GM12878 (cell line): Measurements from ENCODE around the gene SAP130. TPM values are rescaled to one million over a fixed set of nuclear protein-coding genes. Genes with fewer than 3 reads are reported as not detected.

Experiments used
- ATAC-seq: fragments of 200-7000 bp; cut with Tn5 transposase; 3 replicates; pipeline ENCODE4 v1.9.1; 2020; ENCODE audit warnings: mild to moderate bottlenecking, moderate library complexity
- BruUV-seq: library from RNA; stranded (reverse); fragments of 400-500 nt; replicated peaks from 2 replicates; lab custom pipeline; 2021; lab: Mats Ljungman, UMichigan
- CTCF ChIA-PET: fragments of 300-600 bp; sonication (Branson Sonifier 250); formaldehyde crosslinking; extraction: SDS; loops from one replicate; lab custom pipeline; 2021; ENCODE audit warnings: inconsistent platforms; lab: Yijun Ruan, JAX
- POLR2A ChIA-PET: fragments of 350-600 bp; formaldehyde crosslinking; extraction: SDS; loops from one replicate; lab custom pipeline; 2021; ENCODE audit warnings: inconsistent platforms; lab: Charles Lee
- RAD21 ChIA-PET: fragments of 300-600 bp; sonication (Branson Sonifier 250); formaldehyde crosslinking; loops from one replicate; lab custom pipeline; 2023; ENCODE audit warnings: antibody characterized with exemption; ENCODE audit not compliant: unreplicated experiment; lab: Charles Lee
- SMC1A ChIA-PET: fragments of 300-600 bp; sonication (Branson Sonifier 250); formaldehyde crosslinking; loops from one replicate; lab custom pipeline; 2023; ENCODE audit not compliant: unreplicated experiment, uncharacterized antibody; lab: Charles Lee
- DNase-seq: peaks from one replicate; pipeline ENCODE4 v3.0.0-alpha.2; 2011; ENCODE audit warnings: low read depth, low spot score
- FAIRE-seq: peaks from 3 replicates; lab custom pipeline; 2011; peaks lifted over from hg19 to GRCh38; lab: Jason Lieb, UNC
- H2AFZ ChIP-seq: 2 replicates; pipeline ENCODE4 v1.6.0; 2011; ENCODE audit warnings: low read depth, low read length, control low read depth; ENCODE audit not compliant: control insufficient read depth
- H3K27ac ChIP-seq: 2 replicates; pipeline ENCODE4 v1.5.1; 2011; ENCODE audit warnings: control low read depth; ENCODE audit not compliant: control insufficient read depth, insufficient read depth
- H3K27me3 ChIP-seq, 2 experiments: replicated peaks in 1 of 2; 2 replicates each; pipeline versions ENCODE4 v1.6.0 to v1.6.1; 2011; ENCODE audit warnings: low read length in 1 of 2; ENCODE audit not compliant: control insufficient read depth in 2 of 2, insufficient read depth in 2 of 2
- H3K36me3 ChIP-seq, 2 experiments: 2 replicates each; pipeline ENCODE4 v1.5.1; 2011; ENCODE audit warnings: low read length in 1 of 2; ENCODE audit not compliant: control insufficient read depth in 2 of 2, insufficient read depth in 2 of 2
- H3K4me1 ChIP-seq: 2 replicates; pipeline ENCODE4 v1.6.1; 2011; ENCODE audit warnings: mild to moderate bottlenecking, low read length, moderate library complexity, mixed read lengths; ENCODE audit not compliant: control insufficient read depth, insufficient read depth
- H3K4me2 ChIP-seq: 2 replicates; pipeline ENCODE4 v1.6.0; 2011; ENCODE audit warnings: control low read depth; ENCODE audit not compliant: control insufficient read depth, insufficient read depth
- H3K4me3 ChIP-seq: fragments of 200-600 bp; sonication (generic); 2 replicates; pipeline ENCODE4 v1.5.1; 2016
- H3K79me2 ChIP-seq: 2 replicates; pipeline ENCODE4 v1.6.0; 2011; ENCODE audit warnings: low read length; ENCODE audit not compliant: control insufficient read depth, insufficient read depth
- H3K9ac ChIP-seq: 2 replicates; pipeline ENCODE4 v1.8.0; 2011; ENCODE audit warnings: low read length, control low read depth, mixed read lengths; ENCODE audit not compliant: control insufficient read depth, insufficient read depth
- H3K9me3 ChIP-seq: replicated peaks from 3 replicates; pipeline ENCODE4 v1.5.1; 2011; ENCODE audit warnings: mild to moderate bottlenecking, low read length; ENCODE audit not compliant: control insufficient read depth, insufficient read depth
- H4K20me1 ChIP-seq: 2 replicates; pipeline ENCODE4 v1.6.0; 2011; ENCODE audit not compliant: control insufficient read depth, insufficient read depth
- BACH1 ChIP-seq: fragments of 450-650 bp; IDR thresholded peaks from 2 replicates; pipeline ENCODE4 v1.6.1; 2017; ENCODE audit warnings: mild to moderate bottlenecking, borderline replicate concordance
- BCLAF1 ChIP-seq: fragments of 450-650 bp; IDR thresholded peaks from 2 replicates; pipeline ENCODE4 v1.6.1; 2017; ENCODE audit warnings: antibody characterized with exemption, mild to moderate bottlenecking, moderate library complexity
- CBFB ChIP-seq: IDR thresholded peaks from 2 replicates; pipeline ENCODE4 v1.6.1; 2016; ENCODE audit warnings: antibody characterized with exemption, low read depth
- MEF2A ChIP-seq: IDR thresholded peaks from 2 replicates; pipeline ENCODE4 v1.6.1; 2011; ENCODE audit warnings: low read depth, mild to moderate bottlenecking, low read length, moderate library complexity; ENCODE audit not compliant: insufficient read depth
- MYB ChIP-seq: fragments of 150-350 bp; IDR thresholded peaks from 2 replicates; pipeline ENCODE4 v1.6.1; 2014; ENCODE audit warnings: mild to moderate bottlenecking, low read depth, low read length, borderline replicate concordance
- NKRF ChIP-seq: fragments of 450-650 bp; conservative IDR thresholded peaks from 2 replicates; pipeline ENCODE4 v1.6.1; 2017; ENCODE audit warnings: mild to moderate bottlenecking, moderate library complexity
- NR2C2 ChIP-seq: IDR thresholded peaks from 2 replicates; pipeline ENCODE4 v1.6.1; 2011; ENCODE audit warnings: borderline replicate concordance, low read depth; ENCODE audit not compliant: control insufficient read depth, insufficient read length
- PBX3 ChIP-seq: IDR thresholded peaks from 2 replicates; pipeline ENCODE4 v1.6.1; 2011; ENCODE audit warnings: mild to moderate bottlenecking, low read depth, low read length, moderate library complexity; ENCODE audit not compliant: insufficient replicate concordance
- RB1 ChIP-seq: fragments of 450-650 bp; formaldehyde crosslinking; IDR thresholded peaks from 2 replicates; pipeline ENCODE4 v1.6.1; 2017; ENCODE audit warnings: mild to moderate bottlenecking, borderline replicate concordance
- SMAD5 ChIP-seq: IDR thresholded peaks from 2 replicates; pipeline ENCODE4 v1.6.1; 2016; ENCODE audit warnings: antibody characterized with exemption, low read depth
- USF2 ChIP-seq: IDR thresholded peaks from 2 replicates; pipeline ENCODE4 v1.6.1; 2011; ENCODE audit warnings: low read depth, low read length, improper control_type of control experiment, borderline replicate concordance
- YBX1 ChIP-seq: fragments of 450-650 bp; IDR thresholded peaks from 2 replicates; pipeline ENCODE4 v1.6.1; 2016; ENCODE audit warnings: antibody characterized with exemption
- ZNF207 ChIP-seq: fragments of 450-650 bp; IDR thresholded peaks from 2 replicates; pipeline ENCODE4 v1.6.1; 2014; ENCODE audit warnings: antibody characterized with exemption, mild to moderate bottlenecking, borderline replicate concordance
- ZNF274 ChIP-seq: IDR thresholded peaks from one replicate; pipeline ENCODE4 v1.8.0; 2011; ENCODE audit not compliant: insufficient read length, insufficient read depth
- ZNF384 ChIP-seq: IDR thresholded peaks from 2 replicates; pipeline ENCODE4 v1.6.1; 2012; ENCODE audit warnings: low read depth, mild to moderate bottlenecking, low read length, improper control_type of control experiment, borderline replicate concordance
- ZZZ3 ChIP-seq: IDR thresholded peaks from 2 replicates; pipeline ENCODE4 v1.6.1; 2011; ENCODE audit warnings: low read depth; ENCODE audit not compliant: control insufficient read depth, insufficient read length
- WGBS: methylation state at CpG from one replicate; pipeline ENCODE4 v1.1.6; 2016; ENCODE audit warnings: low lambda C conversion rate; ENCODE audit not compliant: insufficient replicate concordance, insufficient coverage; ENCODE audit errors: missing lambda C conversion rate; 5-methylcytosine and 5-hydroxymethylcytosine counted together
- in situ Hi-C: fragments of 300-500 bp; cut with MboI; formaldehyde crosslinking; loops from 9 replicates; pipeline ENCODE4 v1.14.3; 2018; ENCODE audit warnings: mixed read lengths
- intact Hi-C: fragments of 100-400 bp; cut with micrococcal nuclease; formaldehyde crosslinking; loops from one replicate; pipeline ENCODE4 v1.14.2; 2022; ENCODE audit not compliant: unreplicated experiment
- polyA plus RNA-seq, 11 experiments: library from polyadenylated mRNA; depleted of rRNA in 4 of 11; unstranded in 6 of 11; stranded (reverse) in 5 of 11; fragments of >200 nt; fragmentation: Nextera tagmentation in 4 of 11; fragmentation: Illumina TruSeq in 1 of 11; extraction: Ambion mirVana in 4 of 11; extraction: Trizol in 1 of 11; gene quantifications; 1 replicate in 1 of 11; 2 replicates in 10 of 11; pipeline versions ENCODE4 v1.2.1 to v1.2.3, GENCODE V29; 2011 to 2016; ENCODE audit warnings: inconsistent platforms in 2 of 11, missing spikeins in 2 of 11, low read depth in 1 of 11
- total RNA-seq, 4 experiments: library from RNA; depleted of rRNA in 3 of 4; stranded (reverse); fragments of >200 nt in 3 of 4; fragmentation: Illumina TruSeq in 1 of 4; extraction: Trizol in 1 of 4; gene quantifications; 2 replicates each; pipeline versions ENCODE4 v1.2.1 to v1.2.3, GENCODE V29; 2013 to 2021

SAP130 gene
- total and polyA plus RNA-seq, 10 of the 15 experiments (the other 5 are each of a cell fraction or from before 2014, with no cell fraction given): 5.0 to 26.2 (median 9.9) TPM

- Histone ChIP-seq H4K20me1 (no peaks in the 10 kb centered on the region), H3K4me1 (no peaks in the 10 kb centered on the region), H3K36me3 (peaks cover 7 to 21% of the 10 kb centered on the region in 2 experiments; a peak in 3 of 4 replicates), H3K9me3 (no peaks in the 10 kb centered on the region), H3K79me2 (no peaks in the 10 kb centered on the region), H3K9ac (no peak overlapping the region), H3K4me3 (no peak overlapping the region), H2AFZ (no peak overlapping the region), H3K27ac (no peak overlapping the region), H3K4me2 (no peak overlapping the region), H3K27me3 (no peaks in the 10 kb centered on the region)
- FAIRE-seq: no peak
- DNase-seq: no peak
- no peak for ATAC-seq
- ChIA-PET SMC1A (no interaction called here), RAD21 (no interaction called here), POLR2A (no interaction called here), CTCF (no interaction called here)
- intact Hi-C loops: no loop called here
- no TSS peak for BruUV-seq
- WGBS: 100% methylated on average over 2 of the region's 2 CpGs
- in situ Hi-C loops: no loop called here
- TF ChIP-seq NR2C2 (no peak), BCLAF1 (no peak), YBX1 (no peak), CBFB (no peak), SMAD5 (no peak), ZNF384 (no peak), BACH1 (no peak), MEF2A (no peak), PBX3 (no peak), MYB (no peak), ZNF207 (no peak), USF2 (no peak), ZNF274 (no peak), ZZZ3 (no peak), RB1 (no peak), NKRF (no peak)
Measured at GRCh38 chr2:128016620-128017019, 11.2 kb downstream of the SAP130 start.
